Esophagus squamous epithelium (tissue), 4 donors: ENCODE measurements around the gene SHMT2.

Source experiments
- POLR2A ChIP-seq, 4 donors: fragments of 450-650 bp; IDR thresholded peaks; one replicate each; pipeline ENCODE4 v1.6.1; 2017; ENCODE audit warnings: antibody characterized with exemption in 4 of 4, mild to moderate bottlenecking in 4 of 4, moderate library complexity in 3 of 4
- TF ChIP-seq, protein P1 (sequence below), 6 experiments: fragments of 450-650 bp in 4 of 6; fragments of 200-600 bp in 2 of 6; sonication (generic) in 2 of 6; IDR thresholded peaks; one replicate each; pipeline ENCODE4 v1.5.1; 2016 to 2019; ENCODE audit warnings: antibody characterized with exemption in 6 of 6, mild to moderate bottlenecking in 4 of 6, moderate library complexity in 4 of 6

- TF ChIP-seq, protein P1, sequence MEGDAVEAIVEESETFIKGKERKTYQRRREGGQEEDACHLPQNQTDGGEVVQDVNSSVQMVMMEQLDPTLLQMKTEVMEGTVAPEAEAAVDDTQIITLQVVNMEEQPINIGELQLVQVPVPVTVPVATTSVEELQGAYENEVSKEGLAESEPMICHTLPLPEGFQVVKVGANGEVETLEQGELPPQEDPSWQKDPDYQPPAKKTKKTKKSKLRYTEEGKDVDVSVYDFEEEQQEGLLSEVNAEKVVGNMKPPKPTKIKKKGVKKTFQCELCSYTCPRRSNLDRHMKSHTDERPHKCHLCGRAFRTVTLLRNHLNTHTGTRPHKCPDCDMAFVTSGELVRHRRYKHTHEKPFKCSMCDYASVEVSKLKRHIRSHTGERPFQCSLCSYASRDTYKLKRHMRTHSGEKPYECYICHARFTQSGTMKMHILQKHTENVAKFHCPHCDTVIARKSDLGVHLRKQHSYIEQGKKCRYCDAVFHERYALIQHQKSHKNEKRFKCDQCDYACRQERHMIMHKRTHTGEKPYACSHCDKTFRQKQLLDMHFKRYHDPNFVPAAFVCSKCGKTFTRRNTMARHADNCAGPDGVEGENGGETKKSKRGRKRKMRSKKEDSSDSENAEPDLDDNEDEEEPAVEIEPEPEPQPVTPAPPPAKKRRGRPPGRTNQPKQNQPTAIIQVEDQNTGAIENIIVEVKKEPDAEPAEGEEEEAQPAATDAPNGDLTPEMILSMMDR (IDR thresholded peaks at IDR 0.05) = peak; percentile 99 to 100 (median 100)
- peak in 1 of 4 donors; percentile 39 for TF ChIP-seq POLR2A (IDR thresholded peaks at IDR 0.05)
Observed at GRCh38 chr12:57238854-57239554, 9.5 kb downstream of the SHMT2 start.
